Measurements from ENCODE around the gene ASB8. TPM values are rescaled to one million over a fixed set of nuclear protein-coding genes. Genes with fewer than 3 reads are reported as not detected.

Gene ASB8
- total and polyA plus RNA-seq, 9 of the 15 experiments (the other 6 are each of a cell fraction or from before 2014, with no cell fraction given), result 13.3 to 29.0 (median 19.6) TPM

GRCh38 chr12:48183876-48184548, 26.7 kb upstream of the ASB8 start:
- Histone ChIP-seq H4K20me1 (replicated peaks; ENCODE audit: control insufficient read depth, insufficient read depth, low read length) (no peaks in the 10 kb centered on the region), H3K9ac (ENCODE audit: insufficient read depth in 1 of 2, low read depth in 2 of 2, low read length in 2 of 2) (peak overlapping the region in 1 of 2 experiments; percentile 74; a peak in 1 of 4 replicates), H3K4me1 (replicated peaks in 1 of 2; ENCODE audit: control insufficient read depth in 2 of 2, insufficient read depth in 2 of 2, low read length in 2 of 2) (peaks cover 0 to 17% of the 10 kb centered on the region in 2 experiments; a peak in 3 of 5 replicates), H3K4me3 (peak overlapping the region; percentile 34), H3K79me2 (ENCODE audit: control insufficient read depth, insufficient read depth, low read length) (no peaks in the 10 kb centered on the region), H3K9me3 (replicated peaks; ENCODE audit: control insufficient read depth, insufficient read depth, low read depth, low read length) (no peaks in the 10 kb centered on the region), H3K36me3 (ENCODE audit: control insufficient read depth, insufficient read depth, low read length) (no peaks in the 10 kb centered on the region), H3K27ac (ENCODE audit: extremely low read depth, low read depth, low read length) (no peak overlapping the region), H3K9me1 (ENCODE audit: control insufficient read depth, insufficient read depth, low read length) (peaks cover 3% of the 10 kb centered on the region), H3K27me3 (ENCODE audit: control insufficient read depth in 2 of 2, insufficient read depth in 2 of 2, low read length in 2 of 2) (peaks cover 21 to 42% of the 10 kb centered on the region in 2 experiments; a peak in 4 of 5 replicates), H3K4me2 (ENCODE audit: insufficient read depth, low read length) (peak overlapping the region; percentile 82), H2AFZ (ENCODE audit: low read depth, low read length) (peak overlapping the region; percentile 89)
- BruUV-seq (replicated peaks), result no TSS peak
- WGBS (ENCODE audit: insufficient coverage, low coverage, missing lambda C conversion rate), result 43% methylated on average over 42 of the region's 61 CpGs
- in situ Hi-C loops (cut with MboI) (no loop called here), intact Hi-C loops (cut with micrococcal nuclease) (no loop called here)
- FAIRE-seq (no peak), ATAC-seq (peak; percentile 16), DNase-seq (ENCODE audit: extremely low read depth in 1 of 4, low spot score in 3 of 4) (no peak)
- POLR2A ChIA-PET, result no interaction called here
- CTCF ChIA-PET (ENCODE audit: low intra/inter-chr PET ratio), result no interaction called here
- TF ChIP-seq NR4A1 (CRISPR knock-in tag; IDR thresholded peaks at IDR 0.05) (no peak), NR4A1 (tag; IDR thresholded peaks at IDR 0.05) (no peak), ZNF316 (IDR thresholded peaks at IDR 0.05) (no peak), ZNF518B (CRISPR knock-in tag; IDR thresholded peaks at IDR 0.05) (no peak), ZNF592 (IDR thresholded peaks at IDR 0.05) (no peak), TBL1XR1 (IDR thresholded peaks at IDR 0.05; ENCODE audit: low read length in 2 of 2) (no peak), POLR3G (IDR thresholded peaks at IDR 0.05; ENCODE audit: extremely low read depth, insufficient read length, insufficient replicate concordance) (no peak), COPS2 (conservative IDR thresholded peaks at IDR 0.05) (no peak), ZBTB9 (CRISPR knock-in tag; IDR thresholded peaks at IDR 0.05) (no peak), ZFX (CRISPR knock-in tag; IDR thresholded peaks at IDR 0.05) (no peak)
